T-helper 2 cell treated with Interferon-gamma antibody and Interleukin-4, amounts not matched to agents 5 μg/mL and 100 μg/mL, for 36 hours (primary cell): ENCODE data around the gene ZSWIM8.
A peak's percentile ranks its signal among the peaks of the same experiment; 100 is the strongest.
"Not testable (repeated sequence)": the region's sequence is repeated elsewhere in the genome, so short reads cannot be mapped to it uniquely, and the experiment has no call there.

Experiments
- DNase-seq: peaks from one replicate; pipeline ENCODE4 v3.0.0; 2021; ENCODE audit warnings: low spot score
- H3K27ac Mint-ChIP-seq: one replicate; pipeline ENCODE4 v1.8.0; 2021; ENCODE audit warnings: mild to moderate bottlenecking, mixed read lengths
- H3K27me3 Mint-ChIP-seq: one replicate; pipeline ENCODE4 v1.8.0; 2021; ENCODE audit warnings: low read depth, mixed read lengths
- H3K36me3 Mint-ChIP-seq: one replicate; pipeline ENCODE4 v1.8.0; 2021; ENCODE audit warnings: low read depth, mixed read lengths
- H3K4me1 Mint-ChIP-seq: one replicate; pipeline ENCODE4 v1.8.0; 2021; ENCODE audit warnings: low read depth, mixed read lengths
- H3K4me3 Mint-ChIP-seq: one replicate; pipeline ENCODE4 v1.8.0; 2022; ENCODE audit warnings: mild to moderate bottlenecking, moderate library complexity, mixed read lengths
- H3K9me3 Mint-ChIP-seq: one replicate; pipeline ENCODE4 v1.8.0; 2021; ENCODE audit warnings: mixed read lengths

The ZSWIM8 gene

DNA sequence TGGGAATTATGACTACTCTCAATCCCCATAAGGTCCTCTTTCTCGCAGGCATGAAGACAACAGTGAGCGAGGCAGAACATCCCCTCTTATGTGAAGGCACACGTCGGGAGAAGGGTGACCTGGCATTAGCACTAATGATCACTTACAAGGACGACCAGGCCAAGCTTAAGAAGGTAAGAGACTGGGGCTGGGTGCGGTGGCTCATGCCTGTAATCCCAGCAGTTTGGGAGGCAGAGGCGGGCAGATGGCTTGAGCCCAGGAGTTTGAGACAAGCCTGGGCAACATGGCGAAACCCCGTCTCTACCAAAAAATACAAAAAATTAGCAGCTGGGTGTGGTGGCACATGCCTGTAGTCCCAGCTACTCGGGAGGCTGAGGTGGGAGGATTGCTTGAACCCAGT is 10.1 kb downstream of the ZSWIM8 start:
- not testable (repeated sequence) for H3K4me1 Mint-ChIP-seq, DNase-seq, H3K27ac Mint-ChIP-seq, H3K4me3 Mint-ChIP-seq, H3K9me3 Mint-ChIP-seq, H3K27me3 Mint-ChIP-seq
- peaks cover 52% of the 10 kb centered on the region for H3K36me3 Mint-ChIP-seq

DNA sequence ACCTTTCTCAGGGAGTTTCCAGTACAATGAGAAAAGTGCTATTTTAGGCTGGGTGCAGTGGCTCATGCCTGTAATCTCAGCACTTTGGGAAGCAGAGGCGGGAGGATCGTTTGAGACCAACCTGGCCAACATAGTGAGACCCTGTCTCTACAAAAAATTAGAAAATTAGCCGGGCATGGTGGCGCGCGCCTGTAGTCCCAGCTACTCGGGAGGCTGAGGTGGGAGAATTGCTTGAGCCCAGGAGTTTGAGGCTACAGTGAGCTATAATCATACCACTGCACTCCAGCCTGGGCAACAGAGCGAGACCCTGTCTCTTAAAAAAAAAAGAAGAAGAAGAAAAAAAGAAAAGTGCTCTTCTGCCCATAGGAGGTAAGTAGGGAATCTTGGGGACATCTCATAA is 10.6 kb downstream of the ZSWIM8 start:
- H3K9me3 Mint-ChIP-seq, DNase-seq, H3K4me3 Mint-ChIP-seq, H3K27me3 Mint-ChIP-seq, H3K4me1 Mint-ChIP-seq, H3K27ac Mint-ChIP-seq: not testable (repeated sequence)
- peaks cover 50% of the 10 kb centered on the region for H3K36me3 Mint-ChIP-seq

DNA sequence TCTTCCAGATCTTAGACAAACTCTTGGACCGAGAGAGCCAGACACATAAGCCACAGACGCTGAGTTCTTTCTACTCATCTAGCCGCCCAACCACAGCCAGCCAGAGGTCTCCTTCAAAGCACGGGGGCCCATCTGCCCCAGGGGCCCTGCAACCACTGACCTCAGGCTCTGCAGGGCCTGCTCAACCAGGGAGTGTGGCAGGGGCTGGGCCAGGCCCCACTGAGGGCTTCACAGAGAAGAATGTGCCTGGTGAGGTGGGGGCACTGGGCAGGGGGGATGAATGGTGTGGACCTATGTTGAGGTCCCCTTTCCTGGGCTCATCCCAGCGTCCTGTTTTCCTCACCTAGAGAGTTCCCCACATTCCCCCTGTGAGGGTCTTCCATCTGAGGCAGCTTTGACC is 11.4 kb downstream of the ZSWIM8 start:
- peaks cover 48% of the 10 kb centered on the region for H3K36me3 Mint-ChIP-seq
- H3K27ac Mint-ChIP-seq, result no peak overlapping the region
- DNase-seq, result no peak
- no peaks in the 10 kb centered on the region for H3K4me1 Mint-ChIP-seq
- H3K9me3 Mint-ChIP-seq, result no peaks in the 10 kb centered on the region
- no peak overlapping the region for H3K4me3 Mint-ChIP-seq
- no peaks in the 10 kb centered on the region for H3K27me3 Mint-ChIP-seq

DNA sequence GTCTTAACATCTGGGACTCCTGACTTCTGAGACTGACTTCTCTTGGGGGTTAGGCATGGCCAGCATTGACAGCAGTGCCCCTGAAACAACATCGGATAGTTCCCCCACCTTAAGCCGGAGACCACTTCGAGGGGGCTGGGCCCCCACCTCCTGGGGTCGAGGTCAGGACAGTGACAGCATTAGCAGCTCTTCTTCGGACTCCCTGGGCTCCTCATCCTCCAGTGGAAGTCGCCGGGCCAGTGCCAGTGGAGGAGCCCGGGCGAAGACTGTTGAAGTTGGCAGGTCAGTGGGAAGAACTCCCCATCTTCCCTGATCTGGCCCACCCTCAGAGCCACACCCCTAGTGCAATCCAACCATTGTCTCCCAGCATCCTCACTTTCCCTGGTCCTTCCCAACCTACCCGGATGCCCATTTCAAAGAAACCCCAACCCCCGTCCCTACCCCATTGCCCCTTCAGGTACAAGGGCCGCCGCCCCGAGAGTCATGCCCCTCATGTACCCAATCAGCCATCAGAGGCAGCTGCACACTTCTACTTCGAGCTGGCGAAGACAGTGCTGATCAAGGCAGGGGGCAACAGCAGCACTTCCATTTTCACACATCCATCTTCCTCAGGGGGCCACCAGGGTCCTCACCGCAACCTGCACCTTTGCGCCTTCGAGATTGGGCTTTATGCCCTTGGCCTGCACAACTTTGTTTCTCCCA is 12.1 kb downstream of the ZSWIM8 start:
- no peaks in the 10 kb centered on the region for H3K9me3 Mint-ChIP-seq
- no peaks in the 10 kb centered on the region for H3K27me3 Mint-ChIP-seq
- peaks cover 53% of the 10 kb centered on the region for H3K36me3 Mint-ChIP-seq
- H3K4me1 Mint-ChIP-seq, result no peaks in the 10 kb centered on the region
- no peak overlapping the region for H3K27ac Mint-ChIP-seq
- no peak overlapping the region for H3K4me3 Mint-ChIP-seq
- no peak for DNase-seq

DNA sequence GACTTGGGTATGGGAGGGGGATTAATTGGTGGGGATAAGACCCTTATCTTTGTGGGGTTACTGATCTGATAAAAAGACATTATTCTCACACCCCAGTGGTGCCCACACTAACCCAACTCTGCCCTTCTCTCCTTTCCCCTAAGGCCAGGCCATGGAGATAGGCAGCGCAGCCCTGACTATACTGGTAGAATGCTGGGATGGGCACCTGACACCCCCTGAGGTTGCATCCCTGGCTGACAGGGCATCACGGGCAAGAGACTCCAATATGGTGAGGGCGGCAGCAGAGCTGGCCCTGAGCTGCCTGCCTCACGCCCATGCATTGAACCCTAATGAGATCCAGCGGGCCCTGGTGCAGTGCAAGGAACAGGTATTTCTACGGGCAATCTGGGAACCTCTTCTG is 12.7 kb downstream of the ZSWIM8 start:
- no peak overlapping the region for H3K4me3 Mint-ChIP-seq
- H3K4me1 Mint-ChIP-seq, result no peaks in the 10 kb centered on the region
- no peak overlapping the region for H3K27ac Mint-ChIP-seq
- peaks cover 57% of the 10 kb centered on the region for H3K36me3 Mint-ChIP-seq
- H3K9me3 Mint-ChIP-seq, result no peaks in the 10 kb centered on the region
- DNase-seq, result no peak
- no peaks in the 10 kb centered on the region for H3K27me3 Mint-ChIP-seq

DNA sequence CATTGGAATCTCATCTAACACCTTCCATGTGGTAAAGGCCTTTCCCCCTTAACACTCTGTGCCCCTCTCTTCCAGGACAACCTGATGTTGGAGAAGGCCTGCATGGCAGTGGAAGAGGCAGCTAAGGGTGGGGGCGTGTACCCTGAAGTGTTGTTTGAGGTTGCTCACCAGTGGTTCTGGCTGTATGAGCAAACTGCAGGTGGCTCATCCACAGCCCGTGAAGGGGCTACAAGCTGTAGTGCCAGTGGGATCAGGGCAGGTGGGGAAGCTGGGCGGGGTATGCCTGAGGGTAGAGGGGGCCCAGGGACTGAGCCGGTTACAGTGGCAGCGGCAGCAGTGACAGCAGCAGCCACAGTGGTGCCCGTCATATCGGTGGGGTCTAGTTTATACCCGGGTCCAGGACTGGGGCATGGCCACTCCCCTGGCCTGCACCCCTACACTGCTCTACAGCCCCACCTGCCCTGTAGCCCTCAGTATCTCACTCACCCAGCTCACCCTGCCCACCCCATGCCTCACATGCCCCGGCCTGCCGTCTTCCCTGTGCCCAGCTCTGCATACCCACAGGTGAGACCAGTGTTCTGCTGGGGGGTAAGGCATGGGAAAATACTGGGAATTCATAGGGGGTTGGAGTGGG is 13.6 kb downstream of the ZSWIM8 start:
- Mint-ChIP-seq H3K9me3 (no peaks in the 10 kb centered on the region), H3K4me1 (peaks cover 6% of the 10 kb centered on the region), H3K4me3 (no peak overlapping the region), H3K27ac (no peak overlapping the region), H3K27me3 (no peaks in the 10 kb centered on the region), H3K36me3 (peaks cover 57% of the 10 kb centered on the region)
- DNase-seq, result no peak

DNA sequence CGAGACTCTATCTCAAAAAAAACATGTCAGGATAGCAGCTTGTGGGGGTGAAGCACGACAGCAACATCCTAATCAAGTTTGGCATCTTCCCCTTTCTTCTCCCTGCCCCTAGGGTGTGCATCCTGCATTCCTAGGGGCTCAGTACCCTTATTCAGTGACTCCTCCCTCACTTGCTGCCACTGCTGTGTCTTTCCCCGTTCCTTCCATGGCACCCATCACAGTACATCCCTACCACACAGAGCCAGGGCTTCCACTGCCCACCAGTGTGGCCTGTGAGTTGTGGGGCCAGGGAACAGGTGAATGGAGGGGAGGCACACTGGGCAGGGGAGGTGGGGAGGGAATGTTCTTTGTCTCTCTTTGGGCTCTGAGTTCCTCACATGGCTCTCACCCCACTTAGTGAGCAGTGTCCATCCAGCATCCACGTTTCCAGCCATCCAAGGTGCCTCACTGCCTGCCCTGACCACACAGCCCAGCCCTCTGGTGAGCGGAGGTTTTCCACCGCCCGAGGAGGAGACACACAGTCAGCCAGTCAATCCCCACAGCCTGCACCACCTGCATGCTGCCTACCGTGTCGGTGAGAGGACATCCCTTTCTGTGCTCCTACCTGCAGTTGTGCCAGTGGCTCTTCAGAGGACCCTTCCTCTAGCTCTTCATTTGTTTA is 14.6 kb downstream of the ZSWIM8 start:
- H3K36me3 Mint-ChIP-seq, result peaks cover 53% of the 10 kb centered on the region
- H3K27me3 Mint-ChIP-seq, result no peaks in the 10 kb centered on the region
- no peak overlapping the region for H3K4me3 Mint-ChIP-seq
- no peak overlapping the region for H3K27ac Mint-ChIP-seq
- H3K9me3 Mint-ChIP-seq, result no peaks in the 10 kb centered on the region
- DNase-seq, result no peak
- peaks cover 7% of the 10 kb centered on the region for H3K4me1 Mint-ChIP-seq

DNA sequence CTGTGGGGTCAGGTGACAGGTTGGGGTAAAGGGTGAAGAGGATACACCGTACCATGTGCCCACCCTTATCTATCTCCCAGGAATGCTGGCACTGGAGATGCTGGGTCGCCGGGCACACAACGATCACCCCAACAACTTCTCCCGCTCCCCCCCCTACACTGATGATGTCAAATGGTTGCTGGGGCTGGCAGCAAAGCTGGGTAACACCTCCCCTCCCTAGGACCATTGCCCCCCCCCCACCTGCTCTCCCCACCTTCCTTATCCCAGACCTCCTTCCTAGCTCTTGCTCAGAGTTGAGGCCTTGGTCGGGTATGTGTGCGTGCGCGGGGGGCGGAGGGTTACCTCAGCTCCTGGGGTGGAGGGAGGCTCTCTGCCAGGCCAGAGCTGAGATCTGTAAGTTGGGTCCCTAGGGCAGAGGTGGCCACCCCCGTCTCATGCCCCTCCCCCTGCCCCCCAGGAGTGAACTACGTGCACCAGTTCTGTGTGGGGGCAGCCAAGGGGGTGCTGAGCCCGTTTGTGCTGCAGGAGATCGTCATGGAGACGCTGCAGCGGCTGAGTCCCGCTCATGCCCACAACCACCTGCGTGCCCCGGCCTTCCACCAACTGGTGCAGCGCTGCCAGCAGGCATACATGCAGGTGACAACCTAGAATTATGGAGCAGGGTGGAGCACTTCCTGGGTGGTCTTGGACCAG is 15.3 kb downstream of the ZSWIM8 start:
- Mint-ChIP-seq H3K4me1 (peaks cover 8% of the 10 kb centered on the region), H3K27me3 (no peaks in the 10 kb centered on the region), H3K4me3 (no peak overlapping the region), H3K36me3 (peaks cover 53% of the 10 kb centered on the region), H3K27ac (no peak overlapping the region), H3K9me3 (no peaks in the 10 kb centered on the region)
- DNase-seq, result no peak

DNA sequence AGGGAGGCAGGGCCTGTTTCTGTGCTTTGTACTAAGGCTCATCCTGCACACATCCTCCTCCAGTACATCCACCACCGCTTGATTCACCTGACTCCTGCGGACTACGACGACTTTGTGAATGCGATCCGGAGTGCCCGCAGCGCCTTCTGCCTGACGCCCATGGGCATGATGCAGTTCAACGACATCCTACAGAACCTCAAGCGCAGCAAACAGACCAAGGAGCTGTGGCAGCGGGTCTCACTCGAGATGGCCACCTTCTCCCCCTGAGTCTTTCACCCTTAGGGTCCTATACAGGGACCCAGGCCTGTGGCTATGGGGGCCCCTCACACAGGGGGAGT is 15.8 kb downstream of the ZSWIM8 start:
- DNase-seq, result no peak
- H3K4me1 Mint-ChIP-seq, result peaks cover 10% of the 10 kb centered on the region
- H3K4me3 Mint-ChIP-seq, result no peak overlapping the region
- no peak overlapping the region for H3K27ac Mint-ChIP-seq
- H3K36me3 Mint-ChIP-seq, result peaks cover 58% of the 10 kb centered on the region
- no peaks in the 10 kb centered on the region for H3K27me3 Mint-ChIP-seq
- H3K9me3 Mint-ChIP-seq, result no peaks in the 10 kb centered on the region

DNA sequence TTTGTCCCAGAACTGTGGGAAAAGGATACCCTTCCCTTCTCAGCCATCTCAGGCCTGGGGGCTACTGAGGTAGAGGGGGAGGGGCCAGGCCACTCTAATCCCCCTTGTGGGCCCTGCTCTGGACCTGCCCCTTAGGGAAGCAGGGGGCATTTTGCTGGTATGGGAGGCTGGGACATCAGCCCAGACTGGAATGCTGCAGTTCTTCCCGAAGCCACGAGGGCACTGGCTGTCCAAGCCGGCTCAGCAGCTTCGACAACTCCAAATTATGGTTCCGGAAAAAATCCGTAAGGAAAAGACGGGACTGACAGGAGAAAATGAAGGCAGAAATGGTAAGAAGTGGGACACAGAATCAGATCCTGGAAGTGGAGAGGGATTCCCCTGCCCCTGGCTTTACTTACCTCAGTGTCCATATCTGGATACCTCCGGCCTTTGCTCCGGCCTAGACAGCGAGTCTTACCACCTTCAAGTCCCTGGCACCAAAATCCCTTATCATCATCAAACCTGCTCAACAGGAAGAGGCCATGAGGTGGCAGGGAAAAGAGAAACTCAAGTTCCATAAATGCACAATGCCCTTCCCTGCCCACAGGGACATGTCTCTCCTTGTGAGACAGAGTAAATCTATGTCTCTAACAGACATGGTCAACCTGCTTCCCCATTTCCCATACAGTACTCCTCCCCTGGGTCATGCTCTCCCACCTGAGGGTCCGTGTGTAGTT is 17.0 kb downstream of the ZSWIM8 start:
- Mint-ChIP-seq H3K27ac (no peak overlapping the region), H3K36me3 (peaks cover 64% of the 10 kb centered on the region), H3K4me1 (peaks cover 18% of the 10 kb centered on the region), H3K4me3 (no peak overlapping the region), H3K9me3 (no peaks in the 10 kb centered on the region), H3K27me3 (no peaks in the 10 kb centered on the region)
- DNase-seq, result no peak

DNA sequence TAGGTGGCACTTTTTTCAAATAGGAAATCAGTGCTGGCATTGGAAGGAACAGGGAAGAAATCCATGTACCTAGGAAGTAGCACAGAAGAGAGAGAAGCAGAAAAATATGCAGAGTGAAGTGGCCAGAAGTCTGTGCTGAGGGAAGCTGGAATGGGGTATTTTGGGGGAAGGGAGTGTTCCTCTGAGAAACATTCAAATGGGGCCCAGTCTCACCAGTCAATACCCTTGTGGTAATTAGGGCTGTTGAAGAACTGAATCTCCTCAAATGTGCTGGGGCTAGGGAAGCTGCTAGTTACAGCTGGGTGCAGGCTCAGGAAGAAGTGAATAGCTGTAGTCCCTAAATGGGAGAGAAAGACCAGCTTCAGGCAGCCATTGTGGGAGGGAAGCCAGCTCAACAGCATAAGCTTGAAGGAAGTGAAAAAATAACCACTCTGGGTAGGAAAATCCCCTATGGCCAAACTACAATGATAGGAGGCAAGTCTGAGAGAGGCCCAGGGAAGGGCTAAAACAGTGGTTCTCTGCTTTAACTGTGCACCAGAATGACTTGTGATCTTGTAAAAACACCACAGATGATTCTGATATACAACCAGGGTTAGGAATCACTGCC is 18.4 kb downstream of the ZSWIM8 start:
- Mint-ChIP-seq H3K9me3 (no peaks in the 10 kb centered on the region), H3K27me3 (no peaks in the 10 kb centered on the region), H3K4me1 (peaks cover 21% of the 10 kb centered on the region), H3K4me3 (no peak overlapping the region), H3K36me3 (peaks cover 66% of the 10 kb centered on the region), H3K27ac (peak overlapping the region; percentile 54)
- no peak for DNase-seq

DNA sequence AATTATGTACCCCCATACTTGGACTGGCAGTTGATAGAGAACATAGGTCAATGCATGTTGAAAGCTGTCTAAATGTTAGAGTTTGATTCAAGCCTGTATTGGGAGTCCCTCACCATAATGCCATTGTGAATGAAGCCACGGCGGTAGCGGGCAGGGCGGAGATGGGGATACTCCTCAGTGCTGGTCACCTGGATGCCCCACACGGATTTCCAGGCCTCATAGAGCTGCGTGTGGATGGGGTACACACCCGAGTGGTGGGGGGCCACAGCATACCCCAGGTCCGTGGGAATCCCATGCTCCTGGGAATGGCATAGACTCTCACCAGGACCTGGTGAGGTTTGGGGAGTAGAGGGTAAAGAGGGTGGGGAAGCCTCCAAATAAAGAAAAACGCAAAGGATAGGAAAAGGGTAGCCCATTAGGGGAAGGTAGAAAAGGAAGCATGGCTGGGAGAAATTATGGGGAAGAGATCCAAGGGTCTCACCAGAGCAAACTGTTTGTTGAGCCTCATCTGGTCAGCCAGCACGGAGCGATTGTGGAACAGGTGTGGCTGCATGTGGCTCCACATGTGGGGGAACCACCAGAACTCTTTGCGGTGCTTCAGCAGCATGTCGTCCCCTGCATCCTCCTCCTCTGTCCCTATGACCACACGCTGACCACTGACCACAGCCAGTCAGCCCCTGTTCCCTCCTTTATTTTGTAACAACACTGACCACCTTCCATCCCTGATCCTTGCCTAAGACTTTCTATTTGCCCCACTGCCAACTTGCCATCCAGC is 21.0 kb downstream of the ZSWIM8 start:
- Mint-ChIP-seq H3K27ac (no peak overlapping the region), H3K4me3 (no peak overlapping the region)

DNA sequence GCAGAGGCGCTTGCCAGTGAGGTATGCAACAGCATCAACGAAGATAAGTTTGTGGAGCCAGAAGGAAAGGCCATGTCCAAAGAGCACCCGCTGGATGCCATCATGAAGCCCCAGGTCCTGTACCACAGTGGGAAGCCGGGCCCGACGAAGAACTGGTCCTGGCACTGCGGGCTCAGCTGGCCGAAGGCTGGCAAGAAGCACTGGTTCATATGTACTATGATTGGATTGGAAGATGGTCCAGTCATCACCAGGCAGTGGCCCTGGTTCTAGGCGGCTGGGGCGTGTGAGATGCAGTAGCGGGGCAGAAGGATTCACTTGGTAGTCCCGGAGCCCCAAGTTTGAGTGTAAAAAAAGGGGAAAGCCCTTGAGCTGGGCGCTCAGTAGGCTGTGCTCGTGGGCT is 22.1 kb downstream of the ZSWIM8 start:
- Mint-ChIP-seq H3K27me3 (no peaks in the 10 kb centered on the region), H3K36me3 (peaks cover 64% of the 10 kb centered on the region), H3K4me3 (no peak overlapping the region), H3K4me1 (peaks cover 39% of the 10 kb centered on the region), H3K9me3 (no peaks in the 10 kb centered on the region), H3K27ac (no peak overlapping the region)
- DNase-seq, result no peak

More for the DNA sequence above, 21.0 kb downstream of the ZSWIM8 start:
- no peaks in the 10 kb centered on the region for H3K27me3 Mint-ChIP-seq
- peaks cover 39% of the 10 kb centered on the region for H3K4me1 Mint-ChIP-seq
- H3K9me3 Mint-ChIP-seq, result no peaks in the 10 kb centered on the region
- H3K36me3 Mint-ChIP-seq, result peaks cover 71% of the 10 kb centered on the region
- no peak for DNase-seq
